GM23338 (cell line): ENCODE measurements around the gene EDA2R. TPM values are rescaled to one million over a fixed set of nuclear protein-coding genes. Genes with fewer than 3 reads are reported as not detected.

Experiments
- ATAC-seq: fragments of 200-7000 bp; cut with Tn5 transposase; 3 replicates; pipeline ENCODE4 v1.9.1; 2020
- DNase-seq: peaks from one replicate; pipeline ENCODE4 v3.0.0-alpha.2; 2015; ENCODE audit warnings: low spot score
- H2AFZ ChIP-seq: fragments of 200-600 bp; sonication (generic); 2 replicates; pipeline ENCODE4 v1.8.0; 2016; ENCODE audit warnings: antibody characterized with exemption, mild to moderate bottlenecking, moderate library complexity
- H3F3A ChIP-seq: fragments of 200-600 bp; sonication (generic); replicated peaks from 2 replicates; pipeline ENCODE4 v1.8.0; 2017; ENCODE audit warnings: antibody characterized with exemption, mixed run types, low read depth
- H3K27ac ChIP-seq: fragments of 200-600 bp; sonication (generic); 2 replicates; pipeline ENCODE4 v1.6.1; 2016; ENCODE audit warnings: low read depth
- H3K27me3 ChIP-seq: fragments of 200-600 bp; sonication (generic); 2 replicates; pipeline ENCODE4 v1.8.0; 2016; ENCODE audit warnings: mild to moderate bottlenecking, mixed run types, moderate library complexity; ENCODE audit not compliant: insufficient read depth
- H3K36me3 ChIP-seq: fragments of 200-600 bp; sonication (generic); 2 replicates; pipeline ENCODE4 v1.8.0; 2016; ENCODE audit warnings: mild to moderate bottlenecking; ENCODE audit not compliant: insufficient read depth
- H3K4me1 ChIP-seq: fragments of 200-600 bp; sonication (generic); 2 replicates; pipeline ENCODE4 v1.8.0; 2016; ENCODE audit warnings: mild to moderate bottlenecking, moderate library complexity; ENCODE audit not compliant: insufficient read depth
- H3K4me2 ChIP-seq: fragments of 200-600 bp; sonication (generic); 2 replicates; pipeline ENCODE4 v1.7.1; 2017; ENCODE audit warnings: mixed run types
- H3K4me3 ChIP-seq: fragments of 200-600 bp; sonication (generic); 2 replicates; pipeline ENCODE4 v1.6.1; 2016; ENCODE audit warnings: mixed run types
- H3K79me2 ChIP-seq: fragments of 200-600 bp; sonication (generic); replicated peaks from 2 replicates; pipeline ENCODE4 v1.8.0; 2017; ENCODE audit warnings: mild to moderate bottlenecking; ENCODE audit not compliant: insufficient read depth
- H3K9me2 ChIP-seq: fragments of 200-600 bp; sonication (generic); 2 replicates; pipeline ENCODE4 v1.8.0; 2017; ENCODE audit not compliant: insufficient read depth
- H4K20me1 ChIP-seq: fragments of 200-600 bp; sonication (generic); replicated peaks from 2 replicates; pipeline ENCODE4 v1.8.0; 2017; ENCODE audit warnings: mild to moderate bottlenecking; ENCODE audit not compliant: insufficient read depth
- H3K27ac Mint-ChIP-seq: 2 replicates; pipeline ENCODE4 v1.8.0; 2020; ENCODE audit warnings: inconsistent platforms, mild to moderate bottlenecking, moderate library complexity, mixed read lengths
- H3K27me3 Mint-ChIP-seq: 3 replicates; pipeline ENCODE4 v1.8.0; 2022; ENCODE audit warnings: low read depth, mild to moderate bottlenecking, moderate library complexity, mixed read lengths, inconsistent platforms; ENCODE audit not compliant: insufficient read depth, poor library complexity
- H3K36me3 Mint-ChIP-seq: 3 replicates; pipeline ENCODE4 v1.8.0; 2021; ENCODE audit warnings: low read depth, mild to moderate bottlenecking, inconsistent platforms, moderate library complexity, mixed read lengths
- H3K4me1 Mint-ChIP-seq: 3 replicates; pipeline ENCODE4 v1.8.0; 2020; ENCODE audit warnings: mild to moderate bottlenecking, inconsistent platforms, mixed read lengths
- H3K4me3 Mint-ChIP-seq: 3 replicates; pipeline ENCODE4 v1.8.0; 2021; ENCODE audit warnings: moderate library complexity, mild to moderate bottlenecking, inconsistent platforms, mixed read lengths
- H3K9me3 Mint-ChIP-seq: 3 replicates; pipeline ENCODE4 v1.8.0; 2020; ENCODE audit warnings: moderate library complexity, mild to moderate bottlenecking, inconsistent platforms, mixed read lengths
- CREB1 ChIP-seq: fragments of 250-450 bp; sonication (Bioruptor Pico); IDR thresholded peaks from 2 replicates; pipeline ENCODE4 v1.5.0; 2020; ENCODE audit warnings: low read depth, mild to moderate bottlenecking, moderate library complexity
- CTCF ChIP-seq, 2 experiments: fragments of 200-600 bp in 1 of 2; sonication (generic) in 1 of 2; conservative IDR thresholded peaks; 2 replicates each; pipeline versions ENCODE4 v1.5.1 to v1.6.1; 2016 to 2017; ENCODE audit warnings: antibody characterized with exemption in 2 of 2, low read depth in 2 of 2, mild to moderate bottlenecking in 2 of 2, moderate library complexity in 1 of 2
- EZH2 ChIP-seq: fragments of 200-600 bp; sonication (generic); IDR thresholded peaks from one replicate; pipeline ENCODE4 v1.8.0; 2017; ENCODE audit warnings: antibody characterized with exemption, mild to moderate bottlenecking, low read depth; ENCODE audit not compliant: unreplicated experiment
- EZH2phosphoT487 ChIP-seq: fragments of 200-600 bp; sonication (generic); IDR thresholded peaks from one replicate; pipeline ENCODE4 v1.8.1; 2018; ENCODE audit warnings: antibody characterized with exemption; ENCODE audit not compliant: unreplicated experiment
- JUNB ChIP-seq: IDR thresholded peaks from one replicate; pipeline ENCODE4 v1.6.1; 2016; ENCODE audit warnings: antibody characterized with exemption; ENCODE audit not compliant: unreplicated experiment
- NANOG ChIP-seq: IDR thresholded peaks from 2 replicates; pipeline ENCODE4 v1.6.1; 2016; ENCODE audit warnings: antibody characterized with exemption, borderline replicate concordance
- POLR2AphosphoS5 ChIP-seq: IDR thresholded peaks from 2 replicates; pipeline ENCODE4 v1.6.1; 2016; ENCODE audit warnings: antibody characterized with exemption, low read depth
- STAT1 ChIP-seq: IDR thresholded peaks from one replicate; pipeline ENCODE4 v1.6.1; 2016; ENCODE audit warnings: antibody characterized with exemption; ENCODE audit not compliant: unreplicated experiment
- ZNF114 ChIP-seq: fragments of 250-450 bp; sonication (Bioruptor Pico); IDR thresholded peaks from 2 replicates; pipeline ENCODE4 v1.5.0; 2020; ENCODE audit warnings: mild to moderate bottlenecking, moderate library complexity
- ZNF331 ChIP-seq: fragments of 250-450 bp; sonication (Bioruptor Pico); IDR thresholded peaks from 2 replicates; pipeline ENCODE4 v1.5.0; 2020; ENCODE audit warnings: low read depth, mild to moderate bottlenecking, moderate library complexity
- polyA plus RNA-seq: library from polyadenylated mRNA; unstranded; fragments of >200 nt; fragmentation: Nextera tagmentation; extraction: Ambion mirVana; gene quantifications from 2 replicates; pipeline ENCODE4 v1.2.1, GENCODE V29; 2016
- total RNA-seq: library from RNA; depleted of rRNA; stranded (reverse); fragments of >200 nt; shearing (Covaris generic); gene quantifications from 2 replicates; pipeline ENCODE4 v1.2.3, GENCODE V29; 2014
- TF ChIP-seq, protein P1 (sequence below): IDR thresholded peaks from one replicate; pipeline ENCODE4 v1.6.1; 2018; ENCODE audit warnings: antibody characterized with exemption; ENCODE audit not compliant: unreplicated experiment
- TF ChIP-seq, protein P2 (sequence below): fragments of 250-450 bp; sonication (Bioruptor Pico); IDR thresholded peaks from 2 replicates; pipeline ENCODE4 v1.5.0; 2020; ENCODE audit warnings: mild to moderate bottlenecking, moderate library complexity
- TF ChIP-seq, protein P3 (sequence below): IDR thresholded peaks from 2 replicates; pipeline ENCODE4 v1.6.1; 2016; ENCODE audit warnings: antibody characterized with exemption

EDA2R gene
- total and polyA plus RNA-seq, 2 experiments from 2014 or later, result 6.0 to 9.6 TPM

DNA sequence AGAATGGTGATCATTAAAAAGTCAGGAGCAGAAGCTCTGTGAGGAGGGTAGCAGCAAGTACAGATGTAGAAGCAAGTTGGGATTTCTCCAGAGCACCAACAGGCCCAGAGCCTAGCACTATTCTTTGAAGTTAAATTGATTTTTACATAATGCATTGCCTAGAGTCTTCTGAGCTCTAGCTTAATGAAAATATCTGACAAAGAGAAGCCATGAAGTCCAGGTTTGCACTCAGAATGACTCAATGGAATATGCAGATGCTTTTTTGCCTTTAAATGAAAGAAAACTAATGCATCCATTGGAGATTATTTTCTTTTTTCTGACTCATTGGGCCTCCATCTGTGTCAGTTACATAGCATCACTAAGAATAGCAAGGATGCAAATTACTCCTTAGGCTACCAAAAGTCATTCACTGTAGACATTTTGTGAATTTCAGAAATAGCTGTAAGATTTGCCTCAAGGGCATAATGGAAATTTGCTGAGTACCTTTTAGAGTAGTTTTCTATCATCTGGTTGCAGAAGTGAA lies 91.0 kb downstream of the EDA2R start:
- H3K27me3 ChIP-seq, result no peaks in the 10 kb centered on the region
- Mint-ChIP-seq H3K36me3 (0 out of 3 replicates have a peak, but pooled peaks cover 2% of the 10 kb centered on the region), H3K27ac (no peak overlapping the region), H3K4me1 (no peaks in the 10 kb centered on the region), H3K4me3 (no peak overlapping the region), H3K27me3 (no peaks in the 10 kb centered on the region), H3K9me3 (peaks cover 46% of the 10 kb centered on the region)
- no peak overlapping the region for H2AFZ ChIP-seq
- no peak overlapping the region for H3K4me2 ChIP-seq
- H3F3A ChIP-seq, result no peaks in the 10 kb centered on the region
- no peaks in the 10 kb centered on the region for H4K20me1 ChIP-seq
- no peak overlapping the region for H3K27ac ChIP-seq
- no peak overlapping the region for H3K4me3 ChIP-seq
- ATAC-seq, result no peak
- H3K36me3 ChIP-seq, result no peaks in the 10 kb centered on the region
- no peaks in the 10 kb centered on the region for H3K79me2 ChIP-seq
- no peak for DNase-seq
- TF ChIP-seq CREB1 (CRISPR knock-in tag), result no peak
- no peak for TF ChIP-seq CTCF (conservative IDR thresholded peaks at IDR 0.05; ENCODE audit: low read depth in 2 of 2)
- TF ChIP-seq ZNF114 (CRISPR knock-in tag), result no peak
- TF ChIP-seq, protein P1, sequence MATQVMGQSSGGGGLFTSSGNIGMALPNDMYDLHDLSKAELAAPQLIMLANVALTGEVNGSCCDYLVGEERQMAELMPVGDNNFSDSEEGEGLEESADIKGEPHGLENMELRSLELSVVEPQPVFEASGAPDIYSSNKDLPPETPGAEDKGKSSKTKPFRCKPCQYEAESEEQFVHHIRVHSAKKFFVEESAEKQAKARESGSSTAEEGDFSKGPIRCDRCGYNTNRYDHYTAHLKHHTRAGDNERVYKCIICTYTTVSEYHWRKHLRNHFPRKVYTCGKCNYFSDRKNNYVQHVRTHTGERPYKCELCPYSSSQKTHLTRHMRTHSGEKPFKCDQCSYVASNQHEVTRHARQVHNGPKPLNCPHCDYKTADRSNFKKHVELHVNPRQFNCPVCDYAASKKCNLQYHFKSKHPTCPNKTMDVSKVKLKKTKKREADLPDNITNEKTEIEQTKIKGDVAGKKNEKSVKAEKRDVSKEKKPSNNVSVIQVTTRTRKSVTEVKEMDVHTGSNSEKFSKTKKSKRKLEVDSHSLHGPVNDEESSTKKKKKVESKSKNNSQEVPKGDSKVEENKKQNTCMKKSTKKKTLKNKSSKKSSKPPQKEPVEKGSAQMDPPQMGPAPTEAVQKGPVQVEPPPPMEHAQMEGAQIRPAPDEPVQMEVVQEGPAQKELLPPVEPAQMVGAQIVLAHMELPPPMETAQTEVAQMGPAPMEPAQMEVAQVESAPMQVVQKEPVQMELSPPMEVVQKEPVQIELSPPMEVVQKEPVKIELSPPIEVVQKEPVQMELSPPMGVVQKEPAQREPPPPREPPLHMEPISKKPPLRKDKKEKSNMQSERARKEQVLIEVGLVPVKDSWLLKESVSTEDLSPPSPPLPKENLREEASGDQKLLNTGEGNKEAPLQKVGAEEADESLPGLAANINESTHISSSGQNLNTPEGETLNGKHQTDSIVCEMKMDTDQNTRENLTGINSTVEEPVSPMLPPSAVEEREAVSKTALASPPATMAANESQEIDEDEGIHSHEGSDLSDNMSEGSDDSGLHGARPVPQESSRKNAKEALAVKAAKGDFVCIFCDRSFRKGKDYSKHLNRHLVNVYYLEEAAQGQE, result no peak
- TF ChIP-seq STAT1, result no peak
- TF ChIP-seq, protein P2, sequence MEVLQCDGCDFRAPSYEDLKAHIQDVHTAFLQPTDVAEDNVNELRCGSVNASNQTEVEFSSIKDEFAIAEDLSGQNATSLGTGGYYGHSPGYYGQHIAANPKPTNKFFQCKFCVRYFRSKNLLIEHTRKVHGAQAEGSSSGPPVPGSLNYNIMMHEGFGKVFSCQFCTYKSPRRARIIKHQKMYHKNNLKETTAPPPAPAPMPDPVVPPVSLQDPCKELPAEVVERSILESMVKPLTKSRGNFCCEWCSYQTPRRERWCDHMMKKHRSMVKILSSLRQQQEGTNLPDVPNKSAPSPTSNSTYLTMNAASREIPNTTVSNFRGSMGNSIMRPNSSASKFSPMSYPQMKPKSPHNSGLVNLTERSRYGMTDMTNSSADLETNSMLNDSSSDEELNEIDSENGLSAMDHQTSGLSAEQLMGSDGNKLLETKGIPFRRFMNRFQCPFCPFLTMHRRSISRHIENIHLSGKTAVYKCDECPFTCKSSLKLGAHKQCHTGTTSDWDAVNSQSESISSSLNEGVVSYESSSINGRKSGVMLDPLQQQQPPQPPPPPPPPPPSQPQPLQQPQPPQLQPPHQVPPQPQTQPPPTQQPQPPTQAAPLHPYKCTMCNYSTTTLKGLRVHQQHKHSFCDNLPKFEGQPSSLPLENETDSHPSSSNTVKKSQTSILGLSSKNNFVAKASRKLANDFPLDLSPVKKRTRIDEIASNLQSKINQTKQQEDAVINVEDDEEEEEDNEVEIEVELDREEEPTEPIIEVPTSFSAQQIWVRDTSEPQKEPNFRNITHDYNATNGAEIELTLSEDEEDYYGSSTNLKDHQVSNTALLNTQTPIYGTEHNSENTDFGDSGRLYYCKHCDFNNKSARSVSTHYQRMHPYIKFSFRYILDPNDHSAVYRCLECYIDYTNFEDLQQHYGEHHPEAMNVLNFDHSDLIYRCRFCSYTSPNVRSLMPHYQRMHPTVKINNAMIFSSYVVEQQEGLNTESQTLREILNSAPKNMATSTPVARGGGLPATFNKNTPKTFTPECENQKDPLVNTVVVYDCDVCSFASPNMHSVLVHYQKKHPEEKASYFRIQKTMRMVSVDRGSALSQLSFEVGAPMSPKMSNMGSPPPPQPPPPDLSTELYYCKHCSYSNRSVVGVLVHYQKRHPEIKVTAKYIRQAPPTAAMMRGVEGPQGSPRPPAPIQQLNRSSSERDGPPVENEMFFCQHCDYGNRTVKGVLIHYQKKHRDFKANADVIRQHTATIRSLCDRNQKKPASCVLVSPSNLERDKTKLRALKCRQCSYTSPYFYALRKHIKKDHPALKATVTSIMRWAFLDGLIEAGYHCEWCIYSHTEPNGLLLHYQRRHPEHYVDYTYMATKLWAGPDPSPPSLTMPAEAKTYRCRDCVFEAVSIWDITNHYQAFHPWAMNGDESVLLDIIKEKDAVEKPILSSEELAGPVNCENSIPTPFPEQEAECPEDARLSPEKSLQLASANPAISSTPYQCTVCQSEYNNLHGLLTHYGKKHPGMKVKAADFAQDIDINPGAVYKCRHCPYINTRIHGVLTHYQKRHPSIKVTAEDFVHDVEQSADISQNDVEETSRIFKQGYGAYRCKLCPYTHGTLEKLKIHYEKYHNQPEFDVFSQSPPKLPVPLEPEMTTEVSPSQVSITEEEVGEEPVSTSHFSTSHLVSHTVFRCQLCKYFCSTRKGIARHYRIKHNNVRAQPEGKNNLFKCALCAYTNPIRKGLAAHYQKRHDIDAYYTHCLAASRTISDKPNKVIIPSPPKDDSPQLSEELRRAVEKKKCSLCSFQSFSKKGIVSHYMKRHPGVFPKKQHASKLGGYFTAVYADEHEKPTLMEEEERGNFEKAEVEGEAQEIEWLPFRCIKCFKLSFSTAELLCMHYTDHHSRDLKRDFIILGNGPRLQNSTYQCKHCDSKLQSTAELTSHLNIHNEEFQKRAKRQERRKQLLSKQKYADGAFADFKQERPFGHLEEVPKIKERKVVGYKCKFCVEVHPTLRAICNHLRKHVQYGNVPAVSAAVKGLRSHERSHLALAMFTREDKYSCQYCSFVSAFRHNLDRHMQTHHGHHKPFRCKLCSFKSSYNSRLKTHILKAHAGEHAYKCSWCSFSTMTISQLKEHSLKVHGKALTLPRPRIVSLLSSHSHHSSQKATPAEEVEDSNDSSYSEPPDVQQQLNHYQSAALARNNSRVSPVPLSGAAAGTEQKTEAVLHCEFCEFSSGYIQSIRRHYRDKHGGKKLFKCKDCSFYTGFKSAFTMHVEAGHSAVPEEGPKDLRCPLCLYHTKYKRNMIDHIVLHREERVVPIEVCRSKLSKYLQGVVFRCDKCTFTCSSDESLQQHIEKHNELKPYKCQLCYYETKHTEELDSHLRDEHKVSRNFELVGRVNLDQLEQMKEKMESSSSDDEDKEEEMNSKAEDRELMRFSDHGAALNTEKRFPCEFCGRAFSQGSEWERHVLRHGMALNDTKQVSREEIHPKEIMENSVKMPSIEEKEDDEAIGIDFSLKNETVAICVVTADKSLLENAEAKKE (CRISPR knock-in tag), result no peak
- TF ChIP-seq POLR2AphosphoS5, result no peak
- TF ChIP-seq ZNF331 (CRISPR knock-in tag), result no peak
- TF ChIP-seq, protein P3, sequence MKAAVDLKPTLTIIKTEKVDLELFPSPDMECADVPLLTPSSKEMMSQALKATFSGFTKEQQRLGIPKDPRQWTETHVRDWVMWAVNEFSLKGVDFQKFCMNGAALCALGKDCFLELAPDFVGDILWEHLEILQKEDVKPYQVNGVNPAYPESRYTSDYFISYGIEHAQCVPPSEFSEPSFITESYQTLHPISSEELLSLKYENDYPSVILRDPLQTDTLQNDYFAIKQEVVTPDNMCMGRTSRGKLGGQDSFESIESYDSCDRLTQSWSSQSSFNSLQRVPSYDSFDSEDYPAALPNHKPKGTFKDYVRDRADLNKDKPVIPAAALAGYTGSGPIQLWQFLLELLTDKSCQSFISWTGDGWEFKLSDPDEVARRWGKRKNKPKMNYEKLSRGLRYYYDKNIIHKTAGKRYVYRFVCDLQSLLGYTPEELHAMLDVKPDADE, result no peak
- no peak for TF ChIP-seq NANOG
- TF ChIP-seq EZH2phosphoT487, result no peak
- TF ChIP-seq EZH2, result no peak
- no peak for TF ChIP-seq JUNB
- H3K4me1 ChIP-seq, result no peaks in the 10 kb centered on the region
- H3K9me2 ChIP-seq, result no peaks in the 10 kb centered on the region
